Measurements from ENCODE around the gene HELT.
"Not testable (repeated sequence)": the region's sequence is repeated elsewhere in the genome, so short reads cannot be mapped to it uniquely, and the experiment has no call there.

The HELT gene

GRCh38 chr4:184987493-184988031 lies 30.7 kb upstream of the HELT start:
- no peaks in the 10 kb centered on the region for H3K79me2 ChIP-seq (ENCODE audit: insufficient read depth, low read length)
- DNase-seq (no peak), ATAC-seq (ENCODE audit: insufficient read depth, low read depth) (no peak)
- H3K27ac ChIP-seq (ENCODE audit: low read length): no peak overlapping the region
- no peak for TF ChIP-seq EZH2 (IDR thresholded peaks at IDR 0.05; ENCODE audit: borderline replicate concordance, low read depth, low read length, severe bottlenecking)
- no peak for TF ChIP-seq CTCF (IDR thresholded peaks at IDR 0.05; ENCODE audit: borderline replicate concordance, extremely low read depth, low read length, poor library complexity, severe bottlenecking)
- H3K36me3 ChIP-seq (ENCODE audit: insufficient read depth, low read length): no peaks in the 10 kb centered on the region
- peaks cover under 1% of the 10 kb centered on the region for H3K27me3 ChIP-seq (ENCODE audit: insufficient read depth, low read length, poor library complexity)
- peaks cover 12% of the 10 kb centered on the region for H3K4me1 ChIP-seq (ENCODE audit: insufficient read depth, low read length)
- no peaks in the 10 kb centered on the region for H3K9me3 ChIP-seq (ENCODE audit: insufficient read depth, low read length, severe bottlenecking)
- H3K4me2 ChIP-seq (ENCODE audit: insufficient read depth, low read length): no peak overlapping the region
- no peaks in the 10 kb centered on the region for H4K20me1 ChIP-seq (ENCODE audit: insufficient read depth, low read length)
- no peak overlapping the region for H3K9ac ChIP-seq (ENCODE audit: low read depth, low read length)
- H3K4me3 ChIP-seq (ENCODE audit: low read depth in 1 of 2, low read length in 2 of 2): no peak overlapping the region
- no peak overlapping the region for H2AFZ ChIP-seq (ENCODE audit: low read depth, low read length)

GRCh38 chr4:184988611-184989010 lies 29.7 kb upstream of the HELT start:
- no peak overlapping the region for H3K27ac ChIP-seq (ENCODE audit: low read length)
- H3K36me3 ChIP-seq (ENCODE audit: insufficient read depth, low read length): no peaks in the 10 kb centered on the region
- H3K9ac ChIP-seq (ENCODE audit: low read depth, low read length): no peak overlapping the region
- peaks cover 6% of the 10 kb centered on the region for H3K4me1 ChIP-seq (ENCODE audit: insufficient read depth, low read length)
- no peak overlapping the region for H3K4me3 ChIP-seq (ENCODE audit: low read depth in 1 of 2, low read length in 2 of 2)
- DNase-seq (no peak), ATAC-seq (ENCODE audit: insufficient read depth, low read depth) (no peak)
- H4K20me1 ChIP-seq (ENCODE audit: insufficient read depth, low read length): no peaks in the 10 kb centered on the region
- no peaks in the 10 kb centered on the region for H3K9me3 ChIP-seq (ENCODE audit: insufficient read depth, low read length, severe bottlenecking)
- H3K4me2 ChIP-seq (ENCODE audit: insufficient read depth, low read length): no peak overlapping the region
- no peak for TF ChIP-seq CTCF (IDR thresholded peaks at IDR 0.05; ENCODE audit: borderline replicate concordance, extremely low read depth, low read length, poor library complexity, severe bottlenecking)
- TF ChIP-seq EZH2 (IDR thresholded peaks at IDR 0.05; ENCODE audit: borderline replicate concordance, low read depth, low read length, severe bottlenecking): no peak
- H3K79me2 ChIP-seq (ENCODE audit: insufficient read depth, low read length): no peaks in the 10 kb centered on the region
- H3K27me3 ChIP-seq (ENCODE audit: insufficient read depth, low read length, poor library complexity): peaks cover 3% of the 10 kb centered on the region
- H2AFZ ChIP-seq (ENCODE audit: low read depth, low read length): no peak overlapping the region

- ATAC-seq (ENCODE audit: insufficient read depth, low read depth); H3K9me3 ChIP-seq (ENCODE audit: insufficient read depth, low read length, severe bottlenecking); H3K4me1 ChIP-seq (ENCODE audit: insufficient read depth, low read length); H3K27ac ChIP-seq (ENCODE audit: low read length); H2AFZ ChIP-seq (ENCODE audit: low read depth, low read length); H3K4me2 ChIP-seq (ENCODE audit: insufficient read depth, low read length); DNase-seq; H3K36me3 ChIP-seq (ENCODE audit: insufficient read depth, low read length); H3K4me3 ChIP-seq (ENCODE audit: low read depth in 1 of 2, low read length in 2 of 2); H3K79me2 ChIP-seq (ENCODE audit: insufficient read depth, low read length); H3K9ac ChIP-seq (ENCODE audit: low read depth, low read length); H4K20me1 ChIP-seq (ENCODE audit: insufficient read depth, low read length); H3K27me3 ChIP-seq (ENCODE audit: insufficient read depth, low read length, poor library complexity): not testable (repeated sequence)
Measured at GRCh38 chr4:184989283-184989682, 29.0 kb upstream of the HELT start.

GRCh38 chr4:184990131-184990530 lies 28.2 kb upstream of the HELT start:
- H2AFZ ChIP-seq (ENCODE audit: low read depth, low read length); H3K4me1 ChIP-seq (ENCODE audit: insufficient read depth, low read length); H3K4me3 ChIP-seq (ENCODE audit: low read depth in 1 of 2, low read length in 2 of 2); H3K27me3 ChIP-seq (ENCODE audit: insufficient read depth, low read length, poor library complexity); DNase-seq; H3K9ac ChIP-seq (ENCODE audit: low read depth, low read length); H3K79me2 ChIP-seq (ENCODE audit: insufficient read depth, low read length); ATAC-seq (ENCODE audit: insufficient read depth, low read depth); H3K4me2 ChIP-seq (ENCODE audit: insufficient read depth, low read length); H3K9me3 ChIP-seq (ENCODE audit: insufficient read depth, low read length, severe bottlenecking); H4K20me1 ChIP-seq (ENCODE audit: insufficient read depth, low read length); H3K36me3 ChIP-seq (ENCODE audit: insufficient read depth, low read length); H3K27ac ChIP-seq (ENCODE audit: low read length): not testable (repeated sequence)

Measured in DND-41 (cell line).